Heart right ventricle (tissue), 16 donors: ENCODE data around the gene AK4. TPM values are rescaled to one million over a fixed set of nuclear protein-coding genes. Genes with fewer than 3 reads are reported as not detected.

ENCODE experiments used
- ATAC-seq, 8 donors: fragments of 200-7000 bp; cut with Tn5 transposase; one replicate each; pipeline ENCODE4 v1.9.1; 2020; ENCODE audit warnings: mild to moderate bottlenecking in 8 of 8, moderate library complexity in 8 of 8, moderate number of reproducible peaks in 1 of 8
- DNase-seq, 2 donors: peaks; one replicate each; pipeline ENCODE4 v3.0.0-alpha.2; 2020
- H3K27ac ChIP-seq, 10 donors: fragments of 200-600 bp; sonication (generic) in 2 of 10; one replicate each; pipeline versions ENCODE4 v1.5.0 to v1.8.0; 2020 to 2022; ENCODE audit warnings: mild to moderate bottlenecking in 3 of 10
- H3K27me3 ChIP-seq, 7 donors: fragments of 200-600 bp; one replicate each; pipeline ENCODE4 v1.8.0; 2021 to 2022; ENCODE audit warnings: mild to moderate bottlenecking in 2 of 7
- H3K36me3 ChIP-seq, 9 donors: fragments of 200-600 bp; sonication (generic) in 1 of 9; one replicate each; pipeline versions ENCODE4 v1.5.0 to v1.8.0; 2020 to 2022; ENCODE audit warnings: mild to moderate bottlenecking in 2 of 9
- H3K4me1 ChIP-seq, 9 donors: fragments of 200-600 bp; sonication (generic) in 1 of 9; one replicate each; pipeline versions ENCODE4 v1.5.0 to v1.8.0; 2020 to 2022; ENCODE audit warnings: mild to moderate bottlenecking in 4 of 9
- H3K4me3 ChIP-seq, 10 donors: fragments of 200-600 bp; sonication (generic) in 2 of 10; one replicate each; pipeline versions ENCODE4 v1.5.0 to v1.8.0; 2020 to 2022; ENCODE audit warnings: mild to moderate bottlenecking in 7 of 10, moderate library complexity in 2 of 10
- H3K9me3 ChIP-seq, 11 donors: fragments of 200-600 bp in 10 of 11; sonication (generic) in 2 of 11; one replicate each; pipeline versions ENCODE4 v1.5.0 to v1.8.0; 2013 to 2022; ENCODE audit warnings: mild to moderate bottlenecking in 2 of 11, control low read depth in 1 of 11, moderate library complexity in 1 of 11
- WGBS, 2 donors: extraction: QIAGEN DNeasy Blood & Tissue Kit; methylation state at CpG; one replicate each; pipeline ENCODE4 v1.1.7; 2013; ENCODE audit warnings: inconsistent platforms in 1 of 2; 5-methylcytosine and 5-hydroxymethylcytosine counted together
- intact Hi-C, 10 donors: fragments of 100-400 bp; cut with DNase I; formaldehyde crosslinking; loops; one replicate each; pipeline versions ENCODE4 v1.11.1 to v1.14.2; 2022
- polyA plus RNA-seq, 2 donors: library from polyadenylated mRNA; stranded (reverse); fragments of 200-250 nt; gene quantifications; one replicate each; pipeline ENCODE4 v1.2.3, GENCODE V29; 2013
- total RNA-seq, 10 donors: library from RNA; stranded (reverse); fragmentation: NEBNext Ultra II Directional in 3 of 10; extraction: Animal tissue kit (Norgen Biotek cat#: 25700) in 3 of 10; gene quantifications; one replicate each; pipeline versions ENCODE4 v1.2.1 to v1.2.4, GENCODE V29; 2021 to 2023
- TF ChIP-seq, protein P1 (sequence below), 9 donors: fragments of 200-600 bp; sonication (generic) in 2 of 9; IDR thresholded peaks; one replicate each; pipeline versions ENCODE4 v1.5.0 to v1.8.0; 2021 to 2022; ENCODE audit warnings: antibody characterized with exemption in 9 of 9, mild to moderate bottlenecking in 5 of 9, moderate library complexity in 1 of 9
- donor health status: Arrhythmogenic right ventricular cardiomyopathy.
- donor health status: ischemic (EF 13 %, LVEDD 7.1; RV severe dilation, severe dysfunction).
- donor health status: healthy with polysubstance abuse.
- donor health status: DM: no; HTN: yes; CAD: no.
- donor health status: DM: no; HTN: no; CAD: no.
- donor health status: ischemic (EF 25% LVEDD 6.9; RV normal size, moderate dysfunction).
- donor health status: ischemic (EF 25% LVEDD 5.7; RV mildly dilated, moderate dysfunction).
- donor health status: healthy.
- donor health status: DM: yes; HTN: yes; CAD: no.
- donor health status: Ischemic cardiomyopathy.
- donor health status: ischemic (EF 35%, LVEDD 5.7; RV mildly dilated, moderate dysfunction).
- donor health status: nonischemic (EF 11% LVEDD 7.7; RV severe dilation, severe dysfunction).
- donor health status: DM: yes; HTN: yes; CAD: no.
- donor health status: PGD.
- donor health status: ischemic (EF 29% LVEDD 5.4; RV normal size, mild dysfunction).
- donor health status: nonischemic (EF 23%, LVEDD 6.1; RV moderate dilation, normal function).

AK4 gene
- total and polyA plus RNA-seq, 12 donors, result 9.9 to 179 (median 142) TPM

DNA sequence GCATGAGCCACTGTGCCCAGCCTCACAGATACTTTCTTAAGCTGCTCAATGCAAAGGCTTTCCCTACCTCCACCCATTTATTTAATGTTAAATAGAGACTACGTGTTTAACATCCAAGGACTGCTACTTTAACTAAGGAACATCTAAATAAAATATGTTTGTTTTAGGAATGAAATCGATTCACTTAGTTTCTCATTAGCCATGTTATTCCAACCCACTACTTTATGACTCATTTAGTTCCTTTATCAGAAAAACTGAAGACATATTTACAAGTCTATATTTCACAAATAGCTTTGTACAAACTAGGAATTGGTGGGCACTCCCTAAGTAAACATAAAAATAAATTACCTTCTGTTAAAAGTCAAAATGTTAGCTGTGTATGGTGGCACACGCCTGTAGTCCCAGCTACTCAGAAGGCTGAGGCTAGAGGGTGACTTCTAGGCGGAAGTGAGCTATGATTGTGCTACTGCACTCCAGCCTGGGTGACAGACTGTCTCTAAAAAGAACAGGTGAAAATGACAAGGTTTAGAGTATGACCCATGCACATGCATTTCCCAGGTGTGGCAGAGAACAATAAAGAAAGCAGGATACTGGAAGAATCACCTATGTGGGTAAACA is 39.9 kb upstream of the AK4 start:
- Histone ChIP-seq H3K36me3 (no peaks in the 10 kb centered on the region), H3K4me1 (peaks cover 0 to 15% (median 0%) of the 10 kb centered on the region in 9 donors), H3K27ac (no peak overlapping the region), H3K27me3 (no peaks in the 10 kb centered on the region), H3K9me3 (no peaks in the 10 kb centered on the region), H3K4me3 (no peak overlapping the region)
- TF ChIP-seq, protein P1, sequence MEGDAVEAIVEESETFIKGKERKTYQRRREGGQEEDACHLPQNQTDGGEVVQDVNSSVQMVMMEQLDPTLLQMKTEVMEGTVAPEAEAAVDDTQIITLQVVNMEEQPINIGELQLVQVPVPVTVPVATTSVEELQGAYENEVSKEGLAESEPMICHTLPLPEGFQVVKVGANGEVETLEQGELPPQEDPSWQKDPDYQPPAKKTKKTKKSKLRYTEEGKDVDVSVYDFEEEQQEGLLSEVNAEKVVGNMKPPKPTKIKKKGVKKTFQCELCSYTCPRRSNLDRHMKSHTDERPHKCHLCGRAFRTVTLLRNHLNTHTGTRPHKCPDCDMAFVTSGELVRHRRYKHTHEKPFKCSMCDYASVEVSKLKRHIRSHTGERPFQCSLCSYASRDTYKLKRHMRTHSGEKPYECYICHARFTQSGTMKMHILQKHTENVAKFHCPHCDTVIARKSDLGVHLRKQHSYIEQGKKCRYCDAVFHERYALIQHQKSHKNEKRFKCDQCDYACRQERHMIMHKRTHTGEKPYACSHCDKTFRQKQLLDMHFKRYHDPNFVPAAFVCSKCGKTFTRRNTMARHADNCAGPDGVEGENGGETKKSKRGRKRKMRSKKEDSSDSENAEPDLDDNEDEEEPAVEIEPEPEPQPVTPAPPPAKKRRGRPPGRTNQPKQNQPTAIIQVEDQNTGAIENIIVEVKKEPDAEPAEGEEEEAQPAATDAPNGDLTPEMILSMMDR (IDR thresholded peaks at IDR 0.05), result no peak
- no peak for DNase-seq
- no peak for ATAC-seq
- intact Hi-C loops, result no loop called here
- 87 to 89% methylated on average over 4 of the region's 4 CpGs for WGBS, 2 donors

DNA sequence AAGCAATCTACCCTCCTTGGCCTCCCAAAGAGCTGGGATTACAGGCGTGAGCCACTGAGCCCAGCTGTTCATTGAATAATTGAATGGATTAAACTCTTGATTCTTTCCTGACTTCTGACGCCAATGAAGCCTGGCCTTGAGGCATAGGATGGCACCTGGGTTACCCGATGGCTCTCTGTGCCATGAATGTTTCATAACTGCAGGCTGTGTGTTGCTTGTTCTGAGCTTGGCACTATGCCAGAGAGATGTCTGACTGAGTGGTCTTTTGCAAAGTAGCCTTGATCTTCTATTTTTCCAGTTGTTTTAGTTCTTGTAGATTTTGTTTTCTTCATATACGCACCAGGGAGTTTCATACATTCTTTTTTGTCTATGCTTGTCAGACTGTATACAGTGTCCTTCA is 38.5 kb upstream of the AK4 start:
- intact Hi-C loops, result no loop called here
- TF ChIP-seq, protein P1 (IDR thresholded peaks at IDR 0.05), result no peak
- no peaks in the 10 kb centered on the region for H3K9me3 ChIP-seq
- H3K27ac ChIP-seq, result no peak overlapping the region
- DNase-seq, result no peak
- H3K36me3 ChIP-seq, result no peaks in the 10 kb centered on the region
- H3K4me1 ChIP-seq, result peaks cover 0 to 29% (median 9%) of the 10 kb centered on the region in 9 donors
- no peaks in the 10 kb centered on the region for H3K27me3 ChIP-seq
- no peak overlapping the region for H3K4me3 ChIP-seq
- no peak for ATAC-seq
- WGBS, 2 donors, result 87% methylated on average over 4 of the region's 4 CpGs

DNA sequence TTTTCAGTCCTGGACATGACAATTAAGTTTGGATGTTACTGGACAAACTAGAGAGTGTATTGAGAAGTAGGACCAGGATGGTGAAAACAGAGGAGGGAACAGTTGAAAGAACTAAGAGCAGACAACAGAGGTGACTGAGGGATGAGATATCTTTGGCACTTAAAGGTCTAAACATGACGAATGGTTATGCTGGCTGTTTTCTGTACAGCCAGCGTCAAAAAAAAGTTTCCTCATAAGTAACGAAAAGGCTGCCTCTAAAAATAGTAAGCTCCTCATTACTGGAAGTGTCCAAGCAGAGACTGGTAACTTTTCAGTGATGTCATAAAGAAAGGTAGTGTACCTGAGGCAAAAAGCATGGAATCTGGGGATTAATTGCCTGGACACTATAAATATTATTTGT is 35.2 kb upstream of the AK4 start:
- DNase-seq, result no peak
- Histone ChIP-seq H3K36me3 (no peaks in the 10 kb centered on the region), H3K4me1 (peaks cover 0 to 23% (median 13%) of the 10 kb centered on the region in 9 donors), H3K27ac (no peak overlapping the region), H3K27me3 (no peaks in the 10 kb centered on the region), H3K9me3 (no peaks in the 10 kb centered on the region), H3K4me3 (no peak overlapping the region)
- peak in 1 of 8 donors; percentile 67 for ATAC-seq
- WGBS, 2 donors, result 35 to 49% methylated on average over 3 of the region's 3 CpGs
- TF ChIP-seq, protein P1 (IDR thresholded peaks at IDR 0.05), result no peak
- intact Hi-C loops, result no loop called here

DNA sequence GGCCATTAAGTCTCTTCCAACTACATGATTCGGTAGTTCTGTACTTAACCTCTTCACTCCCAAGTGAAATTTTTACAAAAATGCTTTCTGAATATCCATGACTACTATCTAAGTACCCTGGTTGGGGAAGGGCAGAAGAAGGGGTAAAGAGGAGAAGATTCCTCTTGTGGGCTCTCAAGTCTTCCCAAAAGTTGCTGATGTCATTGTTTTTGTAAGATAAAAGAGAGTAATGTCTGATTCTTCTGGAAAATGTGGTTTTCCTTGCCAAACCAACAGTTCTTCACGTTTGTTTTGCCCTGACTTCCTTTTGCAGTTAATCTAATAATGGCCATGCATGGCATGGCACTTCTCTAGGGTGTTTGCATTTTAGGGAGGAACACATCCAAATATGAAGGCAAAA is 34.7 kb upstream of the AK4 start:
- WGBS, 2 donors, result 30 to 41% methylated on average over 2 of the region's 2 CpGs
- no peak overlapping the region for H3K27ac ChIP-seq

More for the DNA sequence above, 34.7 kb upstream of the AK4 start:
- no peaks in the 10 kb centered on the region for H3K9me3 ChIP-seq
- no peaks in the 10 kb centered on the region for H3K36me3 ChIP-seq
- TF ChIP-seq, protein P1 (IDR thresholded peaks at IDR 0.05), result no peak
- intact Hi-C loops, result no loop called here
- H3K4me3 ChIP-seq, result no peak overlapping the region
- H3K4me1 ChIP-seq, result peaks cover 0 to 23% (median 13%) of the 10 kb centered on the region in 9 donors
- ATAC-seq, result no peak
- H3K27me3 ChIP-seq, result no peaks in the 10 kb centered on the region
- DNase-seq, result no peak
